Measurements from ENCODE around the gene VTA1. TPM values are rescaled to one million over a fixed set of nuclear protein-coding genes. Genes with fewer than 3 reads are reported as not detected.

VTA1 gene
- total and polyA plus RNA-seq, 2 of the 13 experiments (the other 11 are each of a cell fraction or from before 2014, with no cell fraction given): 70.7 to 89.1 TPM

- TF ChIP-seq ZNF574 (CRISPR knock-in tag; IDR thresholded peaks at IDR 0.05) (no peak), HINFP (CRISPR knock-in tag; IDR thresholded peaks at IDR 0.05; ENCODE audit: low read depth) (no peak), DNMT1 (CRISPR knock-in tag; IDR thresholded peaks at IDR 0.05) (0 out of 2 replicates have a peak, but pooled peaks have one; percentile 56), NFKBIZ (CRISPR knock-in tag; IDR thresholded peaks at IDR 0.05) (no peak), FOXO1 (CRISPR knock-in tag; IDR thresholded peaks at IDR 0.05) (no peak), KDM3A (CRISPR knock-in tag; IDR thresholded peaks at IDR 0.05; ENCODE audit: low read depth) (0 out of 2 replicates have a peak, but pooled peaks have one; percentile 35), NFAT5 (CRISPR knock-in tag; IDR thresholded peaks at IDR 0.05) (no peak), MAFK (conservative IDR thresholded peaks at IDR 0.05 in 1 of 2, IDR thresholded peaks at IDR 0.05 in 1 of 2; ENCODE audit: low read length in 2 of 2) (no peak), TBX3 (IDR thresholded peaks at IDR 0.05; ENCODE audit: borderline replicate concordance) (no peak), MYPOP (CRISPR knock-in tag; IDR thresholded peaks at IDR 0.05) (0 out of 2 replicates have a peak, but pooled peaks have one; percentile 39), ATF4 (CRISPR knock-in tag; IDR thresholded peaks at IDR 0.05) (no peak), KDM5A (IDR thresholded peaks at IDR 0.05; ENCODE audit: borderline replicate concordance, low read length) (no peak), ZNF124 (CRISPR knock-in tag; IDR thresholded peaks at IDR 0.05) (0 out of 2 replicates have a peak, but pooled peaks have one; percentile 49), RBFOX2 (IDR thresholded peaks at IDR 0.05; ENCODE audit: low read depth, low read length) (no peak), FOXK2 (IDR thresholded peaks at IDR 0.05) (no peak), SAFB2 (CRISPR knock-in tag; IDR thresholded peaks at IDR 0.05; ENCODE audit: borderline replicate concordance, low read depth) (0 out of 2 replicates have a peak, but pooled peaks have one; percentile 54), ZNF720 (CRISPR knock-in tag; IDR thresholded peaks at IDR 0.05) (no peak), ZNF713 (CRISPR knock-in tag; IDR thresholded peaks at IDR 0.05) (no peak)
These were observed 60.3 kb downstream of the VTA1 start (continued) for GRCh38 chr6:142207265-142207877.

Measured in HepG2 (cell line).